HG03039 (cell line): Measurements from ENCODE around the gene KANSL1.
"Not testable (repeated sequence)": the region's sequence is repeated elsewhere in the genome, so short reads cannot be mapped to it uniquely, and the experiment has no call there.

ENCODE experiments used
- ATAC-seq: cut with Tn5 transposase; IDR thresholded peaks from one replicate; pipeline ENCODE4 v1.9.1; 2021; ENCODE audit warnings: mild to moderate bottlenecking, moderate library complexity; ENCODE audit not compliant: unreplicated experiment

KANSL1 gene

GRCh38 chr17:46117850-46118696 lies 75.2 kb downstream of the KANSL1 start:
- no peak for ATAC-seq

- ATAC-seq: no peak
These were observed 76.1 kb downstream of the KANSL1 start for GRCh38 chr17:46117117-46117516.

GRCh38 chr17:46115699-46116098 lies 77.5 kb downstream of the KANSL1 start:
- no peak for ATAC-seq

DNA sequence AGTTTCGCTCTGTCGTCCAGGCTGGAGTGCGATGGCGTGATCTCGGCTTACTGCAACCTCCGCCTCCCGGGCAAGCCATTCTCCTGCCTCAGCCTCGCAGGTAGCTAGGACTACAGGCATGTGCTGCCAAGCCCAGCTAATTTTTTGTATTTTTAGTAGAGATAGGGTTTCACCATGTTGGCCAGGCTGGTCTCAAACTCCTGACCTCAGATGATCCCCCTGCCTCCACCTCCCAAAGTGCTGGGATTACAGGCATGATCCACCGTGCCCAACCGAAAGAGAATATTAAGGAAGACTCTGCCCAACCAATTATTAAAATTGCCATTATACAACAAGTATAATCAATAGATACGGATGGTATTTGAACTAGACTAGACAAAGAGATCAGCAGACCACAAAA lies 82.0 kb downstream of the KANSL1 start:
- not testable (repeated sequence) for ATAC-seq

GRCh38 chr17:46110219-46110618 lies 83.0 kb downstream of the KANSL1 start:
- ATAC-seq: no peak

DNA sequence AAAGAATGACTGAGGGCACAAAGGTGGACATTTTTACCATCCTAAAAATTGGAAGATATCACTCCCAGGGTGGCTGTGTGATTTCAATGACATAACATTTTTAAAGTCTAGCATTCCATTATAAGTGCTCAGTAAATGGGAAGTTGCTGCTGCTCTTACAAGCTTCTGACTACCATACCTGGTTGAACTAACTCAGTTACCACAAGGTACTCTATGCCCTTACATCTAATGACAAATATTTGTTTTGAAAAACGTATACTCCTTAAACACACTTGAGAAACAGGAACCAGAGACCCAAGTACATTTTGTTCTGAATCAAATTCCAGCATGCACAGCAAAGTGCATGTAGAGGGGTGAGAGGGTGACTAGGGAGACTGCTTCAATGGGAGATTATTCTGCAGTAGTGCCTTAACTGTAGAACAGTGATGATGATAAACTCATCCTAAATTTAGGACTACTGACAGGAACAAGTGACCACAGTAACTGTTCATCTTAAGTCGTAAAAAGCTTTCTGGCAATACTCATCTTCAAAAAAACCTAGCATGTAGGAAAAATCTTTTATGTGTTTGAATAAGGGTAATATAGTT lies 83.5 kb downstream of the KANSL1 start:
- ATAC-seq: no peak

- ATAC-seq: no peak
These were observed 84.6 kb downstream of the KANSL1 start for GRCh38 chr17:46108550-46109110.

DNA sequence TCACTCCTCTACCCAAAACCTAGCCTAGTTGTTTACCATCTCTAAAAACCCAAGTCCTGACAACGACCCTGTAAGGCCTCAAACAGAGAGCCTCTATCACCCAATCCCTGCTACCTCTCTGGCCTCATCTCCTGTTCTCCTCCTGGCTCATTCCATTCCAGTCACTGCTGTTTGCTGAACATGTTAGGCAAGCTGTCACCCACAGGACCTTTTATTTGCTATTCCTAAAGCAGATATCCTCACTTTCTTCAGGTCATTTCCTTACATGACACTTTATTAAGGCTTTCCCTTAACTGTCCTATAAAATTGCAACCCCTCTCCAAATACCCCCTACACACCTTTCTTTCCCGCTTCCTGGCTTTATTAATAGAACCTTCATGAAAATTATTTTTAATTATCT lies 85.1 kb downstream of the KANSL1 start:
- no peak for ATAC-seq

GRCh38 chr17:46106966-46107644 lies 86.1 kb downstream of the KANSL1 start:
- no peak for ATAC-seq

GRCh38 chr17:46102806-46103205 lies 90.4 kb downstream of the KANSL1 start:
- ATAC-seq: not testable (repeated sequence)

DNA sequence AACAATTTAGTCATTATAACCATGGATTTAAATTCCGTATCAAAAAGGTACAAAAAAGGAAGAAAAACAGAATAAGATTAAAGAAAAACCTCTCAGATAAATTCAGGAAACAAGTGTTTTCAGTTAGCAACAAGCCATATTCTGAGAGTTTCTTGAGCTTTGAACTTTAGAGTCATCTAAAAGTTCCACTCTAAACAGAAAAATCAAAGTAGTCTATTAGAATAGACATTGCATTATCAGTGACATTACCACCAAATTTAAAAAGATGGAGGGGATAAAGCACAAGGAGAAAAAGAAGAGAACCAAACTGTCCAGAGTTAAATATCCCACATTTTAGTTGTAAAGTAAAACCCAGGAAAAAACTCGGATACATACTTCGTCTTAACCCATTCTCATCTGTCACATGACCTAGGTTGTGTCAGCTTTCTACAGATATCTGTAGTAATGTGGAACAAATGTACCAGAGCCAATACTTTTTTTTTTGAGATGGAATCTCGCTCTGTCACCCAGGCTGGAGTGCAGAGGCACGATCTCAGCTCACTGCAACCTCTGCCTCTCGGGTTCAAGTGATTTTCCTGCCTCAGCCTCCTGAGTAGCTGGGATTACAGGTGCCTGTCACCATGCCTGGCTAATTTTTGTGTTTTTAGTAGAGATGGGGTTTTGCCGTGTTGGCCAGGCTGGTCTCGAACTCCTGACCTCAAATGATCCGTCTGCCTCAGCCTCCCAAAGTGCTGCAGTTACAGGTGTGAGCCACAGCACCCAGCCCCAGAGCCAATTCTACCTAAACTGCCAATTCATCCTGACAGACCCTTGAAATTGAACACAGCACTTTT lies 91.2 kb downstream of the KANSL1 start:
- not testable (repeated sequence) for ATAC-seq

DNA sequence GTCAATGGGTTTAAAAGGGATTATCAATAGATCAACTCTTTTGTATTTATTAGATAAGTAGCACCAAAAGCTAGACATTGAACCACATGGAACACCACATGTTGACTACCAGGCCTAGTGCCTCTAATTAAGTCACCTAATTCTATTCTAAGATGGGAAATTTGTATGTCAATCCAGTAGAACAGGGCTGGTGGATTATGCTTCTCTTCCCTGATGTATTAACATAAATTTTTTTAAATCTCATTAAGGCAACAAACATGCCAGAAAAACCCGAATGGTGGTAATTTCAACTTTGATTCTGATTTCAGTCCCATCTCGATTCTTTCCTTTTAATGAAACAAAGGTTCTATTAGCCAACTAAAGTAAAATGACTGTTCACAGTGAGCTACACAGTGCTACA lies 92.6 kb downstream of the KANSL1 start:
- ATAC-seq: no peak

- ATAC-seq: no peak
These were observed 93.4 kb downstream of the KANSL1 start for GRCh38 chr17:46099865-46100264.

- ATAC-seq: no peak
These were observed 95.7 kb downstream of the KANSL1 start for GRCh38 chr17:46097497-46097896.

DNA sequence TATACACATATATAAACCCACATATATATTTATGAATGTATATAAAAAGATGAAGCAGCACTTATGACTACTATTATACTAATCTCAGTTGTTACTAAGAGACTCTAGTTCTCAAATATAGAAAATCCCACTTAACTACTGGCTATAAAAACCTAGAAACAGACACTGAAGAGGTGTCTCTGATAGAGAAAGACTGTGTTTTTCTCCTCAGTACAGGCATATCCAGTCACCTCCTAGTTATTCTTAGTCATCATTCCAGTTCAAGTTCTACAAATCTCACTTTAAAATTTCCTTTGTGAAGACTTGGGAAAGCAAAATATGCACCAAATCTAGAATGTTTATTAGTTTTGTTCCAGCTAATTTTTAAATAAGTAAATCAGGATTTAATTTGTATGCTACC lies 100.2 kb downstream of the KANSL1 start:
- ATAC-seq: no peak

DNA sequence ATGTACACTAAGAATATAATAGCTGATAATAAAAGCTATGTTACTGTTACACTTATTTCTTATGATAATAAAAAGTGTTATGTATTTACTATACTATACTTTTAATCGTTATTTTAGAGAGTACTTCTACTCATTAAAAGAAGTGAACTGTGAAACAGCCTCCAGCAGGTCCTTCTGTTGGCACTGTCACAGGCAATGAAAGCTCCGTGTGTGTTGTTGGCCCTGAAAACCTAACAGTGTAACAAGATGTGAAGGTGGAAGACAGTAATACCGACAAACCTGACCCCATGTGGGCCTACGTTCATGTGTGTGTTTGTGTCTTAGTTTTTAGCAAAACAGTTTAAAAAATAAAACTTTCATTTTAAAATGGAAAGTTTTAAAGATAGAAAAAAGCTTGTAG lies 102.4 kb downstream of the KANSL1 start:
- no peak for ATAC-seq

- ATAC-seq: no peak
These were observed 103.8 kb downstream of the KANSL1 start for GRCh38 chr17:46089389-46089965.

DNA sequence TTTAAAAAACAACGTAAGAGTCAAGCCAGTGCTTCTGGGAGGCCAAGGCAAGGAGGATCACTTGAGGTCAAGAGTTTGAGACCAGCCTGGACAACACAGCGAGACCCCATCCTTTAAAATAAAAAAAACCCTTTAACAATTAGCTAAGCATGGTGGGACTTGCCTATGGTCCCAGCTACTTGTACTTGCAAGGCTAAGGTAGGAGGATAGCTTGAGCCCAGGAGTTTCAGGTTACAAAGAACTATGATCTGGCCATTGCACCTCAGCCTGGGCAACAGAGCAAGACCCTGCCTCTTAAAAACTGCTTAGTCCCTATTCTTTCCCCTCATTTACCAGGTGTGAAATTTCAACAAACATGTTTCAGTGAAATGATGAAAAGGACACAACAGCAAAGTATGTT lies 104.6 kb downstream of the KANSL1 start:
- ATAC-seq: no peak

DNA sequence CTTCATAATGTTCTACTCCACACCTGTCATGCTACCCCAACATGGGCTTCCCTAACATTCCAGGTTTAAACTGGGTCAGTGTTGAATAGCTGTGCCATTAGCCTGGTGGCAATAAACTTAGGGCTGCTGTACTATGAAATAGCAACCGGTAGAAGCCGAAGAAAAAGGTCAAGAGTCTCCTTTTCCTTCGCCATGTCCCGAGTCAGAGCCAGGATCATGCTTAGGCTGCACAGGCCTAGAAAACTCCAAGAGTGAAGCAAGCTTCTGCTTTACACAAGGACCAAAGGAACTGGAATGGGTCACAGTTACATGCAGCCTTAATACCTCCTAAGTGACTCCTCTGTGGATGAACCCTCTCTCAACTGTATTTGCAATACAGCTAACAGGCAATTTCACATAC lies 105.4 kb downstream of the KANSL1 start:
- ATAC-seq: not testable (repeated sequence)

GRCh38 chr17:46086821-46087220 lies 106.4 kb downstream of the KANSL1 start:
- no peak for ATAC-seq
